Kidney glomerular epithelial cell (primary cell): ENCODE results near the gene SLC19A1.

ENCODE experiments used
- DNase-seq: peaks from one replicate; lab custom pipeline; 2025; lab: John Stamatoyannopoulos, UW

SLC19A1 gene

GRCh38 chr21:45478115-45478801 is 64.0 kb downstream of the SLC19A1 start:
- peak; percentile 32 for DNase-seq

- DNase-seq = no peak
These were observed 64.8 kb downstream of the SLC19A1 start for GRCh38 chr21:45477176-45478114.

- DNase-seq = no peak
These were observed 65.7 kb downstream of the SLC19A1 start for GRCh38 chr21:45476582-45476981.

GRCh38 chr21:45475797-45476570 is 66.3 kb downstream of the SLC19A1 start:
- DNase-seq = no peak

- no peak for DNase-seq
These were observed 67.1 kb downstream of the SLC19A1 start for GRCh38 chr21:45475004-45475685.

- DNase-seq = no peak
These were observed 67.8 kb downstream of the SLC19A1 start for GRCh38 chr21:45474323-45474950.

GRCh38 chr21:45473496-45474322 is 68.5 kb downstream of the SLC19A1 start:
- no peak for DNase-seq

- no peak for DNase-seq
These were observed 69.5 kb downstream of the SLC19A1 start for GRCh38 chr21:45472445-45473365.

- DNase-seq = no peak
These were observed 70.6 kb downstream of the SLC19A1 start for GRCh38 chr21:45471525-45472221.

GRCh38 chr21:45470773-45471524 is 71.3 kb downstream of the SLC19A1 start:
- DNase-seq = peak; percentile 63

GRCh38 chr21:45470087-45470515 is 72.1 kb downstream of the SLC19A1 start:
- DNase-seq = no peak

GRCh38 chr21:45469273-45470086 is 72.8 kb downstream of the SLC19A1 start:
- DNase-seq = no peak

GRCh38 chr21:45468971-45469272 is 73.3 kb downstream of the SLC19A1 start:
- no peak for DNase-seq

- no peak for DNase-seq
These were observed 73.9 kb downstream of the SLC19A1 start for GRCh38 chr21:45468051-45468970.

- DNase-seq = no peak
These were observed 74.9 kb downstream of the SLC19A1 start for GRCh38 chr21:45467221-45467779.
